ENCODE data around the gene ITGA11. TPM values are rescaled to one million over a fixed set of nuclear protein-coding genes. Genes with fewer than 3 reads are reported as not detected.

Gene ITGA11
- total RNA-seq, 3 donors from 2014 or later (not counting 1 experiment from before 2014, with no cell fraction given), result not detected

GRCh38 chr15:68369931-68370767 lies 61.8 kb downstream of the ITGA11 start:
- no peaks in the 10 kb centered on the region for H3K4me1 ChIP-seq (ENCODE audit: control insufficient read depth, insufficient read depth, low read length)
- H3K4me3 ChIP-seq (ENCODE audit: low read length), result no peak overlapping the region
- H3K27ac Mint-ChIP-seq, result no peak overlapping the region
- no peaks in the 10 kb centered on the region for H3K27me3 ChIP-seq (ENCODE audit: control insufficient read depth, insufficient read depth, low read length)
- H3K36me3 Mint-ChIP-seq, result no peaks in the 10 kb centered on the region
- H3K9me3 Mint-ChIP-seq, result no peaks in the 10 kb centered on the region
- intact Hi-C loops (cut with micrococcal nuclease), result no loop called here
- H3K27me3 Mint-ChIP-seq (ENCODE audit: low read depth in 2 of 2), result peaks cover under 1 to 7% of the 10 kb centered on the region in 2 donors
- no peak overlapping the region for H3K4me3 Mint-ChIP-seq
- no peak for TF ChIP-seq CTCF (IDR thresholded peaks at IDR 0.05)
- no peak for ATAC-seq
- no peaks in the 10 kb centered on the region for H3K9me3 ChIP-seq (ENCODE audit: control insufficient read depth, insufficient read depth, low read length)
- 87% methylated on average over 24 of the region's 24 CpGs for WGBS (ENCODE audit: insufficient coverage)
- H3K36me3 ChIP-seq (ENCODE audit: control insufficient read depth, insufficient read depth, low read length), result no peaks in the 10 kb centered on the region
- H3K27ac ChIP-seq (ENCODE audit: low read length), result no peak overlapping the region
- no peaks in the 10 kb centered on the region for H3K4me1 Mint-ChIP-seq
- DNase-seq, result no peak

- Mint-ChIP-seq H3K27ac (no peak overlapping the region), H3K4me3 (no peak overlapping the region), H3K36me3 (no peaks in the 10 kb centered on the region), H3K27me3 (ENCODE audit: low read depth in 2 of 2) (peaks cover 3 to 7% of the 10 kb centered on the region in 2 donors), H3K4me1 (no peaks in the 10 kb centered on the region), H3K9me3 (no peaks in the 10 kb centered on the region)
- WGBS (ENCODE audit: insufficient coverage), result 84% methylated on average over 9 of the region's 9 CpGs
- DNase-seq, result no peak
- H3K4me3 ChIP-seq (ENCODE audit: low read length), result no peak overlapping the region
- TF ChIP-seq CTCF (IDR thresholded peaks at IDR 0.05), result no peak
- no peaks in the 10 kb centered on the region for H3K4me1 ChIP-seq (ENCODE audit: control insufficient read depth, insufficient read depth, low read length)
- H3K27ac ChIP-seq (ENCODE audit: low read length), result no peak overlapping the region
- no peaks in the 10 kb centered on the region for H3K36me3 ChIP-seq (ENCODE audit: control insufficient read depth, insufficient read depth, low read length)
- H3K27me3 ChIP-seq (ENCODE audit: control insufficient read depth, insufficient read depth, low read length), result no peaks in the 10 kb centered on the region
- intact Hi-C loops (cut with micrococcal nuclease), result no loop called here
- no peaks in the 10 kb centered on the region for H3K9me3 ChIP-seq (ENCODE audit: control insufficient read depth, insufficient read depth, low read length)
- no peak for ATAC-seq
These were observed 63.1 kb downstream of the ITGA11 start for GRCh38 chr15:68368731-68369435.

GRCh38 chr15:68367992-68368391 lies 64.0 kb downstream of the ITGA11 start:
- no peak overlapping the region for H3K27ac ChIP-seq (ENCODE audit: low read length)
- H3K27me3 ChIP-seq (ENCODE audit: control insufficient read depth, insufficient read depth, low read length), result no peaks in the 10 kb centered on the region
- Mint-ChIP-seq H3K27ac (no peak overlapping the region), H3K4me1 (no peaks in the 10 kb centered on the region), H3K4me3 (no peak overlapping the region), H3K27me3 (ENCODE audit: low read depth in 2 of 2) (peaks cover 3 to 7% of the 10 kb centered on the region in 2 donors), H3K9me3 (no peaks in the 10 kb centered on the region), H3K36me3 (no peaks in the 10 kb centered on the region)
- H3K9me3 ChIP-seq (ENCODE audit: control insufficient read depth, insufficient read depth, low read length), result no peaks in the 10 kb centered on the region
- ATAC-seq (no peak), DNase-seq (no peak)
- no peak overlapping the region for H3K4me3 ChIP-seq (ENCODE audit: low read length)
- WGBS (ENCODE audit: insufficient coverage), result 65% methylated on average over 5 of the region's 5 CpGs
- no peaks in the 10 kb centered on the region for H3K4me1 ChIP-seq (ENCODE audit: control insufficient read depth, insufficient read depth, low read length)
- no peaks in the 10 kb centered on the region for H3K36me3 ChIP-seq (ENCODE audit: control insufficient read depth, insufficient read depth, low read length)
- intact Hi-C loops (cut with micrococcal nuclease), result no loop called here
- no peak for TF ChIP-seq CTCF (IDR thresholded peaks at IDR 0.05)

Data from natural killer cell (primary cell).